ENCODE data around the gene KIF4A.
"Not testable (repeated sequence)": the region's sequence is repeated elsewhere in the genome, so short reads cannot be mapped to it uniquely, and the experiment has no call there.

The KIF4A gene

GRCh38 chrX:70260104-70260503 is 29.8 kb upstream of the KIF4A start, which contains the start of gene P2RY4:
Gene P2RY4, minus strand, starts transcription at chrX:70260204. Its CDS starts 580 bp downstream, at chrX:70259624.
- H3K4me3 ChIP-seq (ENCODE audit: low read depth, low read length), result no peak within 1 kb of the TSS
- no peak for DNase-seq (ENCODE audit: low read depth)
- TF ChIP-seq CTCF (conservative IDR thresholded peaks at IDR 0.05; ENCODE audit: low read depth, low read length), result no peak

GRCh38 chrX:70262952-70263567 is 26.8 kb upstream of the KIF4A start:
- peak; percentile 49 for DNase-seq (ENCODE audit: low read depth)
- TF ChIP-seq CTCF (conservative IDR thresholded peaks at IDR 0.05; ENCODE audit: low read depth, low read length), result peak; percentile 70
- no peak overlapping the region for H3K4me3 ChIP-seq (ENCODE audit: low read depth, low read length)

GRCh38 chrX:70264784-70265183 is 25.1 kb upstream of the KIF4A start:
- no peak overlapping the region for H3K4me3 ChIP-seq (ENCODE audit: low read depth, low read length)
- peak; percentile 15 for DNase-seq (ENCODE audit: low read depth)
- no peak for TF ChIP-seq CTCF (conservative IDR thresholded peaks at IDR 0.05; ENCODE audit: low read depth, low read length)

- TF ChIP-seq CTCF (conservative IDR thresholded peaks at IDR 0.05; ENCODE audit: low read depth, low read length), result no peak
- no peak within 1 kb of the TSS for H3K4me3 ChIP-seq (ENCODE audit: low read depth, low read length)
Observed at GRCh38 chrX:70268034-70268433, 21.9 kb upstream of the KIF4A start, which contains the start of gene ARR3. Gene ARR3, plus strand, starts transcription at chrX:70268334. Its CDS starts 1,052 bp downstream, at chrX:70269386.

GRCh38 chrX:70274029-70274428 is 15.9 kb upstream of the KIF4A start:
- TF ChIP-seq CTCF (conservative IDR thresholded peaks at IDR 0.05; ENCODE audit: low read depth, low read length), result peak; percentile 6
- not testable (repeated sequence) for H3K4me3 ChIP-seq (ENCODE audit: low read depth, low read length); DNase-seq (ENCODE audit: low read depth)

More at GRCh38 chrX:70268034-70268433, 21.9 kb upstream of the KIF4A start, which contains the start of gene ARR3:
- no peak for DNase-seq (ENCODE audit: low read depth)

- DNase-seq (ENCODE audit: low read depth), result no peak
- no peak for TF ChIP-seq CTCF (conservative IDR thresholded peaks at IDR 0.05; ENCODE audit: low read depth, low read length)
- no peak overlapping the region for H3K4me3 ChIP-seq (ENCODE audit: low read depth, low read length)
Observed at GRCh38 chrX:70279081-70279480, 10.8 kb upstream of the KIF4A start.

GRCh38 chrX:70280573-70280972 is 9.3 kb upstream of the KIF4A start:
- no peak overlapping the region for H3K4me3 ChIP-seq (ENCODE audit: low read depth, low read length)
- DNase-seq (ENCODE audit: low read depth), result no peak
- TF ChIP-seq CTCF (conservative IDR thresholded peaks at IDR 0.05; ENCODE audit: low read depth, low read length), result no peak
